GM23338 (cell line): ENCODE data around the gene GRIK4. TPM values are rescaled to one million over a fixed set of nuclear protein-coding genes. Genes with fewer than 3 reads are reported as not detected.

Source experiments
- ATAC-seq: fragments of 200-7000 bp; cut with Tn5 transposase; 3 replicates; pipeline ENCODE4 v1.9.1; 2020
- DNase-seq: peaks from one replicate; pipeline ENCODE4 v3.0.0-alpha.2; 2015; ENCODE audit warnings: low spot score
- H2AFZ ChIP-seq: fragments of 200-600 bp; sonication (generic); 2 replicates; pipeline ENCODE4 v1.8.0; 2016; ENCODE audit warnings: antibody characterized with exemption, mild to moderate bottlenecking, moderate library complexity
- H3F3A ChIP-seq: fragments of 200-600 bp; sonication (generic); replicated peaks from 2 replicates; pipeline ENCODE4 v1.8.0; 2017; ENCODE audit warnings: antibody characterized with exemption, mixed run types, low read depth
- H3K27ac ChIP-seq: fragments of 200-600 bp; sonication (generic); 2 replicates; pipeline ENCODE4 v1.6.1; 2016; ENCODE audit warnings: low read depth
- H3K27me3 ChIP-seq: fragments of 200-600 bp; sonication (generic); 2 replicates; pipeline ENCODE4 v1.8.0; 2016; ENCODE audit warnings: mild to moderate bottlenecking, mixed run types, moderate library complexity; ENCODE audit not compliant: insufficient read depth
- H3K36me3 ChIP-seq: fragments of 200-600 bp; sonication (generic); 2 replicates; pipeline ENCODE4 v1.8.0; 2016; ENCODE audit warnings: mild to moderate bottlenecking; ENCODE audit not compliant: insufficient read depth
- H3K4me1 ChIP-seq: fragments of 200-600 bp; sonication (generic); 2 replicates; pipeline ENCODE4 v1.8.0; 2016; ENCODE audit warnings: mild to moderate bottlenecking, moderate library complexity; ENCODE audit not compliant: insufficient read depth
- H3K4me2 ChIP-seq: fragments of 200-600 bp; sonication (generic); 2 replicates; pipeline ENCODE4 v1.7.1; 2017; ENCODE audit warnings: mixed run types
- H3K4me3 ChIP-seq: fragments of 200-600 bp; sonication (generic); 2 replicates; pipeline ENCODE4 v1.6.1; 2016; ENCODE audit warnings: mixed run types
- H3K79me2 ChIP-seq: fragments of 200-600 bp; sonication (generic); replicated peaks from 2 replicates; pipeline ENCODE4 v1.8.0; 2017; ENCODE audit warnings: mild to moderate bottlenecking; ENCODE audit not compliant: insufficient read depth
- H3K9me2 ChIP-seq: fragments of 200-600 bp; sonication (generic); 2 replicates; pipeline ENCODE4 v1.8.0; 2017; ENCODE audit not compliant: insufficient read depth
- H4K20me1 ChIP-seq: fragments of 200-600 bp; sonication (generic); replicated peaks from 2 replicates; pipeline ENCODE4 v1.8.0; 2017; ENCODE audit warnings: mild to moderate bottlenecking; ENCODE audit not compliant: insufficient read depth
- H3K27ac Mint-ChIP-seq: 2 replicates; pipeline ENCODE4 v1.8.0; 2020; ENCODE audit warnings: inconsistent platforms, mild to moderate bottlenecking, moderate library complexity, mixed read lengths
- H3K27me3 Mint-ChIP-seq: 3 replicates; pipeline ENCODE4 v1.8.0; 2022; ENCODE audit warnings: low read depth, mild to moderate bottlenecking, moderate library complexity, mixed read lengths, inconsistent platforms; ENCODE audit not compliant: insufficient read depth, poor library complexity
- H3K36me3 Mint-ChIP-seq: 3 replicates; pipeline ENCODE4 v1.8.0; 2021; ENCODE audit warnings: low read depth, mild to moderate bottlenecking, inconsistent platforms, moderate library complexity, mixed read lengths
- H3K4me1 Mint-ChIP-seq: 3 replicates; pipeline ENCODE4 v1.8.0; 2020; ENCODE audit warnings: mild to moderate bottlenecking, inconsistent platforms, mixed read lengths
- H3K4me3 Mint-ChIP-seq: 3 replicates; pipeline ENCODE4 v1.8.0; 2021; ENCODE audit warnings: moderate library complexity, mild to moderate bottlenecking, inconsistent platforms, mixed read lengths
- H3K9me3 Mint-ChIP-seq: 3 replicates; pipeline ENCODE4 v1.8.0; 2020; ENCODE audit warnings: moderate library complexity, mild to moderate bottlenecking, inconsistent platforms, mixed read lengths
- CTCF ChIP-seq, 2 experiments: fragments of 200-600 bp in 1 of 2; sonication (generic) in 1 of 2; conservative IDR thresholded peaks; 2 replicates each; pipeline versions ENCODE4 v1.5.1 to v1.6.1; 2016 to 2017; ENCODE audit warnings: antibody characterized with exemption in 2 of 2, low read depth in 2 of 2, mild to moderate bottlenecking in 2 of 2, moderate library complexity in 1 of 2
- ETS1 ChIP-seq: IDR thresholded peaks from 2 replicates; pipeline ENCODE4 v1.6.1; 2016; ENCODE audit warnings: antibody characterized with exemption
- EZH2 ChIP-seq: fragments of 200-600 bp; sonication (generic); IDR thresholded peaks from one replicate; pipeline ENCODE4 v1.8.0; 2017; ENCODE audit warnings: antibody characterized with exemption, mild to moderate bottlenecking, low read depth; ENCODE audit not compliant: unreplicated experiment
- EZH2phosphoT487 ChIP-seq: fragments of 200-600 bp; sonication (generic); IDR thresholded peaks from one replicate; pipeline ENCODE4 v1.8.1; 2018; ENCODE audit warnings: antibody characterized with exemption; ENCODE audit not compliant: unreplicated experiment
- POLR2AphosphoS5 ChIP-seq: IDR thresholded peaks from 2 replicates; pipeline ENCODE4 v1.6.1; 2016; ENCODE audit warnings: antibody characterized with exemption, low read depth
- REST ChIP-seq: IDR thresholded peaks from one replicate; pipeline ENCODE4 v1.6.1; 2018; ENCODE audit warnings: antibody characterized with exemption; ENCODE audit not compliant: unreplicated experiment
- STAT1 ChIP-seq: IDR thresholded peaks from one replicate; pipeline ENCODE4 v1.6.1; 2016; ENCODE audit warnings: antibody characterized with exemption; ENCODE audit not compliant: unreplicated experiment
- ZNF114 ChIP-seq: fragments of 250-450 bp; sonication (Bioruptor Pico); IDR thresholded peaks from 2 replicates; pipeline ENCODE4 v1.5.0; 2020; ENCODE audit warnings: mild to moderate bottlenecking, moderate library complexity
- ZNF331 ChIP-seq: fragments of 250-450 bp; sonication (Bioruptor Pico); IDR thresholded peaks from 2 replicates; pipeline ENCODE4 v1.5.0; 2020; ENCODE audit warnings: low read depth, mild to moderate bottlenecking, moderate library complexity
- ZNF462 ChIP-seq: fragments of 250-450 bp; sonication (Bioruptor Pico); IDR thresholded peaks from 2 replicates; pipeline ENCODE4 v1.5.0; 2020; ENCODE audit warnings: mild to moderate bottlenecking, moderate library complexity
- polyA plus RNA-seq: library from polyadenylated mRNA; unstranded; fragments of >200 nt; fragmentation: Nextera tagmentation; extraction: Ambion mirVana; gene quantifications from 2 replicates; pipeline ENCODE4 v1.2.1, GENCODE V29; 2016
- total RNA-seq: library from RNA; depleted of rRNA; stranded (reverse); fragments of >200 nt; shearing (Covaris generic); gene quantifications from 2 replicates; pipeline ENCODE4 v1.2.3, GENCODE V29; 2014

The GRIK4 gene
- total and polyA plus RNA-seq, 2 experiments from 2014 or later = 0.63 to 2.2 TPM

- TF ChIP-seq REST (no peak), POLR2AphosphoS5 (no peak), ZNF114 (CRISPR knock-in tag) (no peak), STAT1 (no peak), ZNF331 (CRISPR knock-in tag) (no peak), EZH2 (no peak), CTCF (conservative IDR thresholded peaks at IDR 0.05; ENCODE audit: low read depth in 2 of 2) (no peak)
Measured at GRCh38 chr11:120793806-120794479, 282.4 kb downstream of the GRIK4 start (continued).

GRCh38 chr11:120794748-120795147 is 283.2 kb downstream of the GRIK4 start:
- Histone ChIP-seq H3F3A (no peaks in the 10 kb centered on the region), H3K27me3 (no peaks in the 10 kb centered on the region), H3K36me3 (no peaks in the 10 kb centered on the region), H3K4me2 (no peak overlapping the region), H3K4me3 (no peak overlapping the region), H3K79me2 (no peaks in the 10 kb centered on the region), H3K27ac (no peak overlapping the region), H3K4me1 (no peaks in the 10 kb centered on the region; the same call in 1 of the 2 replicates), H2AFZ (no peak overlapping the region), H3K9me2 (no peaks in the 10 kb centered on the region), H4K20me1 (no peaks in the 10 kb centered on the region; the same call in 1 of the 2 replicates)
- no peak overlapping the region for H3K27ac Mint-ChIP-seq
- DNase-seq = no peak
- H3K9me3 Mint-ChIP-seq = no peaks in the 10 kb centered on the region
- H3K27me3 Mint-ChIP-seq = peaks cover 5% of the 10 kb centered on the region
- no peak for ATAC-seq
- H3K36me3 Mint-ChIP-seq = no peaks in the 10 kb centered on the region
- no peak overlapping the region for H3K4me3 Mint-ChIP-seq
- H3K4me1 Mint-ChIP-seq = peaks cover 5% of the 10 kb centered on the region; the same call in 2 of the 3 replicates
- no peak for TF ChIP-seq ZNF462 (CRISPR knock-in tag)
- TF ChIP-seq EZH2phosphoT487 = no peak
- no peak for TF ChIP-seq ETS1
- TF ChIP-seq POLR2AphosphoS5 = no peak
- no peak for TF ChIP-seq STAT1
